ENCODE measurements around the gene SUGP2. TPM values are rescaled to one million over a fixed set of nuclear protein-coding genes. Genes with fewer than 3 reads are reported as not detected.
"Not testable (repeated sequence)": the region's sequence is repeated elsewhere in the genome, so short reads cannot be mapped to it uniquely, and the experiment has no call there.

SUGP2 gene
- total RNA-seq, 1 experiment from 2014 or later, result 112 TPM

- intact Hi-C loops (cut with micrococcal nuclease; ENCODE audit: unreplicated experiment) (no loop called here), in situ Hi-C loops (cut with HindIII; ENCODE audit: low pct_unique_long_range_greater_than_20kb, low sequenced_read_pairs) (no loop called here)
- Histone ChIP-seq H3K27ac (ENCODE audit: low read length) (no peak overlapping the region), H3K27me3 (ENCODE audit: control insufficient read depth, insufficient read depth, low read length) (no peaks in the 10 kb centered on the region), H3K36me3 (ENCODE audit: control insufficient read depth, insufficient read depth, low read length) (no peaks in the 10 kb centered on the region), H3K4me3 (ENCODE audit: low read depth in 2 of 2, low read length in 2 of 2) (no peak overlapping the region), H3K4me1 (ENCODE audit: control insufficient read depth, insufficient read depth, low read length) (peaks cover 2% of the 10 kb centered on the region; the same call in 1 of the 2 replicates), H3K9me3 (ENCODE audit: control insufficient read depth, insufficient read depth, low read depth, low read length) (no peaks in the 10 kb centered on the region)
- ATAC-seq (no peak), DNase-seq (ENCODE audit: low read depth, low spot score) (no peak)
- no TSS peak for BruUV-seq (replicated peaks)
- TF ChIP-seq POLR2AphosphoS5 (IDR thresholded peaks at IDR 0.05; ENCODE audit: low read depth, low read length) (no peak), SIN3A (IDR thresholded peaks at IDR 0.05; ENCODE audit: borderline replicate concordance, insufficient read depth, low read depth, low read length) (no peak), TCF7L2 (IDR thresholded peaks at IDR 0.05; ENCODE audit: low read depth, low read length) (no peak)
- TF ChIP-seq, protein P1, sequence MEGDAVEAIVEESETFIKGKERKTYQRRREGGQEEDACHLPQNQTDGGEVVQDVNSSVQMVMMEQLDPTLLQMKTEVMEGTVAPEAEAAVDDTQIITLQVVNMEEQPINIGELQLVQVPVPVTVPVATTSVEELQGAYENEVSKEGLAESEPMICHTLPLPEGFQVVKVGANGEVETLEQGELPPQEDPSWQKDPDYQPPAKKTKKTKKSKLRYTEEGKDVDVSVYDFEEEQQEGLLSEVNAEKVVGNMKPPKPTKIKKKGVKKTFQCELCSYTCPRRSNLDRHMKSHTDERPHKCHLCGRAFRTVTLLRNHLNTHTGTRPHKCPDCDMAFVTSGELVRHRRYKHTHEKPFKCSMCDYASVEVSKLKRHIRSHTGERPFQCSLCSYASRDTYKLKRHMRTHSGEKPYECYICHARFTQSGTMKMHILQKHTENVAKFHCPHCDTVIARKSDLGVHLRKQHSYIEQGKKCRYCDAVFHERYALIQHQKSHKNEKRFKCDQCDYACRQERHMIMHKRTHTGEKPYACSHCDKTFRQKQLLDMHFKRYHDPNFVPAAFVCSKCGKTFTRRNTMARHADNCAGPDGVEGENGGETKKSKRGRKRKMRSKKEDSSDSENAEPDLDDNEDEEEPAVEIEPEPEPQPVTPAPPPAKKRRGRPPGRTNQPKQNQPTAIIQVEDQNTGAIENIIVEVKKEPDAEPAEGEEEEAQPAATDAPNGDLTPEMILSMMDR (IDR thresholded peaks at IDR 0.05), result no peak
- TF ChIP-seq, protein P2, sequence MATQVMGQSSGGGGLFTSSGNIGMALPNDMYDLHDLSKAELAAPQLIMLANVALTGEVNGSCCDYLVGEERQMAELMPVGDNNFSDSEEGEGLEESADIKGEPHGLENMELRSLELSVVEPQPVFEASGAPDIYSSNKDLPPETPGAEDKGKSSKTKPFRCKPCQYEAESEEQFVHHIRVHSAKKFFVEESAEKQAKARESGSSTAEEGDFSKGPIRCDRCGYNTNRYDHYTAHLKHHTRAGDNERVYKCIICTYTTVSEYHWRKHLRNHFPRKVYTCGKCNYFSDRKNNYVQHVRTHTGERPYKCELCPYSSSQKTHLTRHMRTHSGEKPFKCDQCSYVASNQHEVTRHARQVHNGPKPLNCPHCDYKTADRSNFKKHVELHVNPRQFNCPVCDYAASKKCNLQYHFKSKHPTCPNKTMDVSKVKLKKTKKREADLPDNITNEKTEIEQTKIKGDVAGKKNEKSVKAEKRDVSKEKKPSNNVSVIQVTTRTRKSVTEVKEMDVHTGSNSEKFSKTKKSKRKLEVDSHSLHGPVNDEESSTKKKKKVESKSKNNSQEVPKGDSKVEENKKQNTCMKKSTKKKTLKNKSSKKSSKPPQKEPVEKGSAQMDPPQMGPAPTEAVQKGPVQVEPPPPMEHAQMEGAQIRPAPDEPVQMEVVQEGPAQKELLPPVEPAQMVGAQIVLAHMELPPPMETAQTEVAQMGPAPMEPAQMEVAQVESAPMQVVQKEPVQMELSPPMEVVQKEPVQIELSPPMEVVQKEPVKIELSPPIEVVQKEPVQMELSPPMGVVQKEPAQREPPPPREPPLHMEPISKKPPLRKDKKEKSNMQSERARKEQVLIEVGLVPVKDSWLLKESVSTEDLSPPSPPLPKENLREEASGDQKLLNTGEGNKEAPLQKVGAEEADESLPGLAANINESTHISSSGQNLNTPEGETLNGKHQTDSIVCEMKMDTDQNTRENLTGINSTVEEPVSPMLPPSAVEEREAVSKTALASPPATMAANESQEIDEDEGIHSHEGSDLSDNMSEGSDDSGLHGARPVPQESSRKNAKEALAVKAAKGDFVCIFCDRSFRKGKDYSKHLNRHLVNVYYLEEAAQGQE (IDR thresholded peaks at IDR 0.05; ENCODE audit: insufficient read depth in 1 of 2, low read depth in 2 of 2, low read length in 1 of 2), result no peak
- POLR2A ChIA-PET, result no interaction called here
- CTCF ChIA-PET, result no interaction called here
These were observed 78.3 kb downstream of the SUGP2 start for GRCh38 chr19:18955042-18955441.

DNA sequence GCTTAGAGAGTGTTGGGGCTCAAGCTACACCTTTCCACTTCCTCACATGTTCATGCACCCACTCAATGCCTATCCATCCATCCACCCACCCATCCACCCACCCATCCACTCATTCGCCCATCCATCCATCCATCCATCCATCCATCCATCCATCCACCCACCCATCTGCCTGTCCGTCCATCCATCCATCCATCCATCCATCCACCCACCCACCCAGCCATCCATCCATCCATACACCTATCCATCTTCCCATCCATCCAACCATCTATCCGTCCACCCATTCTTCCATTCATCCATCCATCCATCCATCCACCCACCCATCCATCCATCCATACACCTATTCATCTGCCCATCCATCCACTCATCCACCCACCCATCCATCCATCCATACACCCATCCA is 79.2 kb downstream of the SUGP2 start:
- Histone ChIP-seq H3K36me3 (ENCODE audit: control insufficient read depth, insufficient read depth, low read length) (no peaks in the 10 kb centered on the region), H3K4me1 (ENCODE audit: control insufficient read depth, insufficient read depth, low read length) (peaks cover 2% of the 10 kb centered on the region; the same call in 1 of the 2 replicates), H3K27ac (ENCODE audit: low read length) (no peak overlapping the region), H3K4me3 (ENCODE audit: low read depth in 2 of 2, low read length in 2 of 2) (no peak overlapping the region), H3K27me3 (ENCODE audit: control insufficient read depth, insufficient read depth, low read length) (no peaks in the 10 kb centered on the region), H3K9me3 (ENCODE audit: control insufficient read depth, insufficient read depth, low read depth, low read length) (no peaks in the 10 kb centered on the region)
- CTCF ChIA-PET, result no interaction called here
- no peak for DNase-seq (ENCODE audit: low read depth, low spot score)
- no peak for ATAC-seq
- POLR2A ChIA-PET, result no interaction called here
- no TSS peak for BruUV-seq (replicated peaks)
- TF ChIP-seq TCF7L2 (IDR thresholded peaks at IDR 0.05; ENCODE audit: low read depth, low read length), result no peak
- no peak for TF ChIP-seq POLR2AphosphoS5 (IDR thresholded peaks at IDR 0.05; ENCODE audit: low read depth, low read length)
- TF ChIP-seq, protein P1 (IDR thresholded peaks at IDR 0.05), result no peak
- TF ChIP-seq, protein P2 (IDR thresholded peaks at IDR 0.05; ENCODE audit: insufficient read depth in 1 of 2, low read depth in 2 of 2, low read length in 1 of 2), result no peak
- no peak for TF ChIP-seq SIN3A (IDR thresholded peaks at IDR 0.05; ENCODE audit: borderline replicate concordance, insufficient read depth, low read depth, low read length)
- in situ Hi-C loops (cut with HindIII; ENCODE audit: low pct_unique_long_range_greater_than_20kb, low sequenced_read_pairs), result no loop called here
- intact Hi-C loops (cut with micrococcal nuclease; ENCODE audit: unreplicated experiment), result no loop called here

GRCh38 chr19:18952364-18953003 is 80.8 kb downstream of the SUGP2 start:
- CTCF ChIA-PET; H3K4me1 ChIP-seq (ENCODE audit: control insufficient read depth, insufficient read depth, low read length); POLR2A ChIA-PET; H3K27ac ChIP-seq (ENCODE audit: low read length); ATAC-seq; H3K9me3 ChIP-seq (ENCODE audit: control insufficient read depth, insufficient read depth, low read depth, low read length); DNase-seq (ENCODE audit: low read depth, low spot score); BruUV-seq (replicated peaks); intact Hi-C loops (cut with micrococcal nuclease; ENCODE audit: unreplicated experiment); H3K36me3 ChIP-seq (ENCODE audit: control insufficient read depth, insufficient read depth, low read length); H3K4me3 ChIP-seq (ENCODE audit: low read depth in 2 of 2, low read length in 2 of 2); in situ Hi-C loops (cut with HindIII; ENCODE audit: low pct_unique_long_range_greater_than_20kb, low sequenced_read_pairs); H3K27me3 ChIP-seq (ENCODE audit: control insufficient read depth, insufficient read depth, low read length): not testable (repeated sequence)
